Gastroesophageal sphincter (tissue), 4 donors: ENCODE results near the gene ETS2. TPM values are rescaled to one million over a fixed set of nuclear protein-coding genes. Genes with fewer than 3 reads are reported as not detected.

Experiments used
- ATAC-seq: fragments of 150-250 bp; one replicate; pipeline ENCODE4 v1.9.1; 2016; ENCODE audit warnings: mild to moderate bottlenecking, moderate library complexity
- H3K27ac ChIP-seq, 4 donors: fragments of 200-600 bp; sonication (generic) in 3 of 4; 1 replicate in 3 of 4; 2 replicates in 1 of 4; pipeline ENCODE4 v1.5.1; 2016 to 2019
- H3K27me3 ChIP-seq: fragments of 200-600 bp; sonication (generic); one replicate; pipeline ENCODE4 v1.5.1; 2019
- H3K36me3 ChIP-seq, 2 donors: fragments of 200-600 bp; sonication (generic); one replicate each; pipeline ENCODE4 v1.5.1; 2019; ENCODE audit warnings: control low read depth in 1 of 2
- H3K4me1 ChIP-seq, 3 donors: fragments of 200-600 bp; sonication (generic); 1 replicate in 2 of 3; 2 replicates in 1 of 3; pipeline ENCODE4 v1.5.1; 2016 to 2019; ENCODE audit warnings: control low read depth in 2 of 3
- H3K4me3 ChIP-seq, 2 donors: fragments of 200-600 bp; sonication (generic); one replicate each; pipeline ENCODE4 v1.5.1; 2019; ENCODE audit warnings: mild to moderate bottlenecking in 1 of 2, moderate library complexity in 1 of 2
- H3K9me3 ChIP-seq, 3 donors: fragments of 200-600 bp; sonication (generic); one replicate each; pipeline ENCODE4 v1.5.1; 2017 to 2019; ENCODE audit warnings: control low read depth in 2 of 3
- EP300 ChIP-seq: sonication (generic); formaldehyde crosslinking; IDR thresholded peaks from one replicate; pipeline ENCODE4 v1.6.1; 2017; ENCODE audit warnings: antibody characterized with exemption, mild to moderate bottlenecking
- POLR2A ChIP-seq, 2 donors: fragments of 450-650 bp; IDR thresholded peaks; one replicate each; pipeline ENCODE4 v1.6.1; 2017; ENCODE audit warnings: antibody characterized with exemption in 2 of 2, mild to moderate bottlenecking in 2 of 2, moderate library complexity in 1 of 2
- POLR2AphosphoS5 ChIP-seq: sonication (generic); formaldehyde crosslinking; IDR thresholded peaks from one replicate; pipeline ENCODE4 v1.6.1; 2017; ENCODE audit warnings: antibody characterized with exemption
- WGBS, 2 donors: methylation state at CpG; one replicate each; pipeline ENCODE4 v1.1.5; 2018; ENCODE audit warnings: low coverage in 1 of 2; 5-methylcytosine and 5-hydroxymethylcytosine counted together
- total RNA-seq, 4 donors: library from RNA; depleted of rRNA; stranded (reverse); fragments of >200 nt; gene quantifications; one replicate each; pipeline ENCODE4 v1.1.0, GENCODE V29; 2016
- TF ChIP-seq, protein P1 (sequence below), 4 experiments: fragments of 200-600 bp in 2 of 4; fragments of 450-650 bp in 2 of 4; sonication (generic) in 1 of 4; IDR thresholded peaks; one replicate each; pipeline ENCODE4 v1.5.1; 2017 to 2019; ENCODE audit warnings: antibody characterized with exemption in 4 of 4, mild to moderate bottlenecking in 2 of 4, moderate library complexity in 2 of 4

Gene ETS2
- total RNA-seq, 4 donors from 2014 or later = 50.9 to 169 (median 63.5) TPM

- Histone ChIP-seq H3K4me3 (no peak overlapping the region), H3K9me3 (no peaks in the 10 kb centered on the region), H3K27me3 (no peaks in the 10 kb centered on the region), H3K4me1 (peaks cover 0 to 40% (median 0%) of the 10 kb centered on the region in 3 donors), H3K27ac (no peak overlapping the region), H3K36me3 (no peaks in the 10 kb centered on the region)
- TF ChIP-seq POLR2AphosphoS5 = no peak
- TF ChIP-seq, protein P1, sequence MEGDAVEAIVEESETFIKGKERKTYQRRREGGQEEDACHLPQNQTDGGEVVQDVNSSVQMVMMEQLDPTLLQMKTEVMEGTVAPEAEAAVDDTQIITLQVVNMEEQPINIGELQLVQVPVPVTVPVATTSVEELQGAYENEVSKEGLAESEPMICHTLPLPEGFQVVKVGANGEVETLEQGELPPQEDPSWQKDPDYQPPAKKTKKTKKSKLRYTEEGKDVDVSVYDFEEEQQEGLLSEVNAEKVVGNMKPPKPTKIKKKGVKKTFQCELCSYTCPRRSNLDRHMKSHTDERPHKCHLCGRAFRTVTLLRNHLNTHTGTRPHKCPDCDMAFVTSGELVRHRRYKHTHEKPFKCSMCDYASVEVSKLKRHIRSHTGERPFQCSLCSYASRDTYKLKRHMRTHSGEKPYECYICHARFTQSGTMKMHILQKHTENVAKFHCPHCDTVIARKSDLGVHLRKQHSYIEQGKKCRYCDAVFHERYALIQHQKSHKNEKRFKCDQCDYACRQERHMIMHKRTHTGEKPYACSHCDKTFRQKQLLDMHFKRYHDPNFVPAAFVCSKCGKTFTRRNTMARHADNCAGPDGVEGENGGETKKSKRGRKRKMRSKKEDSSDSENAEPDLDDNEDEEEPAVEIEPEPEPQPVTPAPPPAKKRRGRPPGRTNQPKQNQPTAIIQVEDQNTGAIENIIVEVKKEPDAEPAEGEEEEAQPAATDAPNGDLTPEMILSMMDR (IDR thresholded peaks at IDR 0.05) = no peak
- ATAC-seq = no peak
Observed at GRCh38 chr21:38771536-38771935, 34.2 kb upstream of the ETS2 start.

DNA sequence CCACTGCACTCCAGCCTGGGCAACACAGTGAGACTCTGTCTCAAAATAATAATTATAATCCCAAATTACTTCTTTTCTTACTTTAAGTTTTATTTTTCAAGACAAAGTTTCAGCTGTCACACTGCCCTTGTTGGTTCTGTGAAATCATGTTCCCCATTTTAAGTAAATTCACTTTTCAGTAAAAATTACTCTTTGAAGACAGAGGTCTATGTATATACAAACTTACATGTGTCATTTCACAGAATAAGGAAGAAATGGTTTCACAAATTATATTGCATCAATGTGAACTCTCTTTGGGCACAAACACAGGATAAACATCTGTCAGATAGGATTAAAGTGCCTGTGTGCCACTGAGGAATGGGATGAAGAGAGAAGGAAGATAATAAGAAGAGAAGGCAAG is 33.1 kb upstream of the ETS2 start:
- no peaks in the 10 kb centered on the region for H3K9me3 ChIP-seq
- no peaks in the 10 kb centered on the region for H3K36me3 ChIP-seq
- no peak overlapping the region for H3K27ac ChIP-seq
- TF ChIP-seq POLR2AphosphoS5 (no peak), EP300 (no peak), POLR2A (IDR thresholded peaks at IDR 0.05) (no peak)
- TF ChIP-seq, protein P1 (IDR thresholded peaks at IDR 0.05) = no peak
- no peak overlapping the region for H3K4me3 ChIP-seq
- ATAC-seq = no peak
- no peaks in the 10 kb centered on the region for H3K27me3 ChIP-seq
- H3K4me1 ChIP-seq = peaks cover 0 to 40% (median 0%) of the 10 kb centered on the region in 3 donors

- peaks cover 0 to 2% (median 0%) of the 10 kb centered on the region in 3 donors for H3K9me3 ChIP-seq
- peaks cover 0 to 37% (median 0%) of the 10 kb centered on the region in 3 donors for H3K4me1 ChIP-seq
- ATAC-seq = peak; percentile 86
- H3K4me3 ChIP-seq = no peak overlapping the region
- H3K36me3 ChIP-seq = no peaks in the 10 kb centered on the region
- TF ChIP-seq POLR2A (IDR thresholded peaks at IDR 0.05) (no peak), POLR2AphosphoS5 (peak; percentile 59)
- 52 to 71% methylated on average over 12 to 15 of the region's 18 CpGs for WGBS, 2 donors
- H3K27me3 ChIP-seq = no peaks in the 10 kb centered on the region
- peak overlapping the region in 2 of 4 donors; percentile 24 to 34 for H3K27ac ChIP-seq
Observed at GRCh38 chr21:38773099-38774061, 32.3 kb upstream of the ETS2 start.

DNA sequence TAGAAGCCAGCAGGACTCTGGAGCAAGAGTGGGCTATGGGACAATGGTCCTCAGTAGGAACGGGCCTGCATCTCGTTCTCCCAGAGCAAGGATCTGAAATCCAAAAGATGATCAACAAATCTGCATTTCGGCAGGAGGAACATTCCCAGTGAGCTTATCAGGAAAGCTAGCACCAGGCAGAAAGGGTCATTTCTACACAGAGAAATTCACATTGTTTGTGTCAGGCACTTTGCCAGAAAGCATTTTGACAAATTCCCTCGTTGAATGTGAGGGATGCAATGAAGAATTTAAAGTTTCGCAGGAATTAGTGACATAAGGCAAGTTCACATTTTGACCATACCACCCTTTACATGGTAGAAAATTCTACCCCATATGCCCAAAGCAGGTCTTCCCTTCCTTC is 31.6 kb upstream of the ETS2 start:
- Histone ChIP-seq H3K27ac (peak overlapping the region in 1 of 4 donors; percentile 24), H3K4me3 (no peak overlapping the region)

DNA sequence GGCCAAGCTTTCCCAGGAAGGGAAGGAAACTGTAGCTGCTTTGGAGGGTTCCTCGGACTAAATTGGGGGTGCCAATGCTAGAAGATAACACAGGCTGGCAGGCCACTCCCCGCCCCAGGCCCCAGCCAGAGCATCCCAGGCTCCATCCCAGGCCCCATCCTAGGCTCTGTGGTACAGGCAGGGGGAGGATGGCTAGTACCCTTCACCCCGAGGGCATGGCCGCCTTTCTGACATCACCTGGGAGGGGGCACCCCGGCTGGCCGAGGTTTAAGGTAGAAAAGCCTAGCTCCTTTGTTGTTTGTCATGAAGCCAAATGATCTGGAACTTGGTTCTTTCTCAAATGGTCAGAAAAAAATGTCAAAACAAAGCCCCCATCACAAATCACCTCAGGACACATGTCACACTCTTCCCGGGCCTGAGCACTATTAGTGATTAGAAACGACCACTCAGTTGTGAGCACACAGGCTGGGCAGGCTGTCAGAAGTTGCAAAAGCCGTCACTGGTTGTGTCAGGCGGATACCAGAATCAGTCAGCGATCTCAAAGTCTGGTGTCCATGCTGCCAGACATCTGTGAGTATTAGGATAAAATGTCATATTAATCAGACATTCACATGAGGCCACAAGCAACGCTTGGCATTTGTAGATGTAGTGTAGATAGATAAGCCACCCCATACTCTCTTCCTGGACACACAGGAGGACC is 31.0 kb upstream of the ETS2 start:
- no peak for ATAC-seq
- TF ChIP-seq EP300 (no peak), POLR2A (IDR thresholded peaks at IDR 0.05) (no peak), POLR2AphosphoS5 (no peak)
- TF ChIP-seq, protein P1 (IDR thresholded peaks at IDR 0.05) = no peak
- peaks cover 0 to 13% (median 0%) of the 10 kb centered on the region in 3 donors for H3K9me3 ChIP-seq
- H3K27ac ChIP-seq = no peak overlapping the region
- no peaks in the 10 kb centered on the region for H3K27me3 ChIP-seq
- WGBS, 2 donors = 80 to 92% methylated on average over 2 to 6 of the region's 12 CpGs
- no peak overlapping the region for H3K4me3 ChIP-seq
- peaks cover 0 to 23% (median 0%) of the 10 kb centered on the region in 3 donors for H3K4me1 ChIP-seq
- H3K36me3 ChIP-seq = no peaks in the 10 kb centered on the region

More for the DNA sequence above, 31.6 kb upstream of the ETS2 start:
- Histone ChIP-seq H3K9me3 (peaks cover 0 to 10% (median 0%) of the 10 kb centered on the region in 3 donors), H3K4me1 (peaks cover 0 to 29% (median 0%) of the 10 kb centered on the region in 3 donors), H3K27me3 (no peaks in the 10 kb centered on the region), H3K36me3 (no peaks in the 10 kb centered on the region)
- ATAC-seq = no peak
- 78 to 90% methylated on average over 2 to 5 of the region's 5 CpGs for WGBS, 2 donors
- TF ChIP-seq POLR2A (IDR thresholded peaks at IDR 0.05) (no peak), EP300 (no peak), POLR2AphosphoS5 (no peak)
- TF ChIP-seq, protein P1 (IDR thresholded peaks at IDR 0.05) = no peak
